HepG2 (cell line): ENCODE measurements around the gene VPS4A. TPM values are rescaled to one million over a fixed set of nuclear protein-coding genes. Genes with fewer than 3 reads are reported as not detected.

Experiments
- CEBPB ChIP-seq: IDR thresholded peaks from 2 replicates; pipeline ENCODE4 v1.6.1; 2011; ENCODE audit warnings: low read depth, low read length, improper control_type of control experiment, borderline replicate concordance
- CEBPG ChIP-seq: IDR thresholded peaks from 2 replicates; pipeline ENCODE4 v1.6.1; 2016
- CENPT ChIP-seq: sonication (generic); formaldehyde crosslinking; IDR thresholded peaks from 2 replicates; pipeline ENCODE4 v1.8.0; 2022; ENCODE audit warnings: low read depth, mild to moderate bottlenecking, moderate library complexity, missing genetic modification reagents
- HNF1A ChIP-seq, 2 experiments: sonication (generic) in 1 of 2; formaldehyde crosslinking in 1 of 2; IDR thresholded peaks; 2 replicates each; pipeline versions ENCODE4 v1.4.0 to v1.6.1; 2016 to 2020; ENCODE audit warnings: borderline replicate concordance in 1 of 2, low read depth in 1 of 2, mild to moderate bottlenecking in 1 of 2, missing genetic modification reagents in 1 of 2
- NR2C2 ChIP-seq: sonication (generic); formaldehyde crosslinking; IDR thresholded peaks from 2 replicates; pipeline ENCODE4 v1.4.0; 2020; ENCODE audit warnings: missing genetic modification reagents, mild to moderate bottlenecking, moderate library complexity, borderline replicate concordance
- RERE ChIP-seq: IDR thresholded peaks from 2 replicates; pipeline ENCODE4 v1.6.1; 2016; ENCODE audit warnings: low read depth, missing genetic modification reagents, missing compliant biosample characterization
- STAT6 ChIP-seq: sonication (generic); formaldehyde crosslinking; IDR thresholded peaks from 2 replicates; pipeline ENCODE4 v1.4.0; 2020; ENCODE audit warnings: missing genetic modification reagents, mild to moderate bottlenecking, borderline replicate concordance
- TCF7L2 ChIP-seq: IDR thresholded peaks from 2 replicates; pipeline ENCODE4 v1.6.1; 2011; ENCODE audit warnings: mild to moderate bottlenecking, low read depth, low read length, moderate library complexity
- ZMYM2 ChIP-seq: sonication (generic); formaldehyde crosslinking; IDR thresholded peaks from 2 replicates; pipeline ENCODE4 v1.8.0; 2022; ENCODE audit warnings: mild to moderate bottlenecking, missing genetic modification reagents
- ZNF878 ChIP-seq: sonication (generic); formaldehyde crosslinking; IDR thresholded peaks from 2 replicates; pipeline ENCODE4 v1.8.1; 2023; ENCODE audit warnings: mild to moderate bottlenecking, missing genetic modification reagents, moderate library complexity
- polyA plus RNA-seq, 8 experiments: library from polyadenylated mRNA; depleted of rRNA in 3 of 8; stranded (reverse) in 7 of 8; unstranded in 1 of 8; fragments of >200 nt; fragmentation: Illumina TruSeq in 4 of 8; extraction: Trizol in 4 of 8; gene quantifications; 2 replicates each; pipeline versions ENCODE4 v1.2.1 to v1.2.3, GENCODE V29; 2011 to 2016; ENCODE audit warnings: low read depth in 4 of 8, missing spikeins in 1 of 8, mixed read lengths in 1 of 8; ENCODE audit not compliant: insufficient read depth in 1 of 8
- total RNA-seq, 5 experiments: library from RNA; depleted of rRNA; stranded (reverse); fragments of >200 nt; fragmentation: Illumina TruSeq; extraction: Trizol; gene quantifications; 2 replicates each; pipeline ENCODE4 v1.2.3, GENCODE V29; 2016; ENCODE audit warnings: low read depth in 1 of 5

VPS4A gene
- total and polyA plus RNA-seq, 2 of the 13 experiments (the other 11 are each of a cell fraction or from before 2014, with no cell fraction given): 13.2 to 27.9 TPM

GRCh38 chr16:69339289-69340094 lies 28.3 kb downstream of the VPS4A start, which contains the start of the genes COG8 and NIP7 (continued):
- TF ChIP-seq RERE (CRISPR knock-in tag): peak; percentile 43; the same call in 1 of the 2 replicates
- TF ChIP-seq ZMYM2 (CRISPR knock-in tag): peak; percentile 73
- TF ChIP-seq CEBPB: no peak
- 0 out of 2 replicates have a peak, but pooled peaks have one; percentile 21 for TF ChIP-seq HNF1A (IDR thresholded peaks at IDR 0.05; ENCODE audit: low read depth)
- peak; percentile 62; the same call in 1 of the 2 replicates for TF ChIP-seq HNF1A (CRISPR knock-in tag; IDR thresholded peaks at IDR 0.05; ENCODE audit: borderline replicate concordance)
- peak; percentile 90 for TF ChIP-seq ZNF878 (CRISPR knock-in tag)
- TF ChIP-seq CEBPG: peak; percentile 30
- TF ChIP-seq CENPT (CRISPR knock-in tag): peak; percentile 30; the same call in 1 of the 2 replicates
- peak; percentile 91 for TF ChIP-seq NR2C2 (CRISPR knock-in tag)
- TF ChIP-seq TCF7L2: no peak
- TF ChIP-seq STAT6 (CRISPR knock-in tag): peak; percentile 82; the same call in 1 of the 2 replicates
